ENCODE results near the gene RAD51B. TPM values are rescaled to one million over a fixed set of nuclear protein-coding genes. Genes with fewer than 3 reads are reported as not detected.

Gene RAD51B
- total and polyA plus RNA-seq, 3 donors from 2014 or later, result 5.5 to 22.5 (median 19.1) TPM

DNA sequence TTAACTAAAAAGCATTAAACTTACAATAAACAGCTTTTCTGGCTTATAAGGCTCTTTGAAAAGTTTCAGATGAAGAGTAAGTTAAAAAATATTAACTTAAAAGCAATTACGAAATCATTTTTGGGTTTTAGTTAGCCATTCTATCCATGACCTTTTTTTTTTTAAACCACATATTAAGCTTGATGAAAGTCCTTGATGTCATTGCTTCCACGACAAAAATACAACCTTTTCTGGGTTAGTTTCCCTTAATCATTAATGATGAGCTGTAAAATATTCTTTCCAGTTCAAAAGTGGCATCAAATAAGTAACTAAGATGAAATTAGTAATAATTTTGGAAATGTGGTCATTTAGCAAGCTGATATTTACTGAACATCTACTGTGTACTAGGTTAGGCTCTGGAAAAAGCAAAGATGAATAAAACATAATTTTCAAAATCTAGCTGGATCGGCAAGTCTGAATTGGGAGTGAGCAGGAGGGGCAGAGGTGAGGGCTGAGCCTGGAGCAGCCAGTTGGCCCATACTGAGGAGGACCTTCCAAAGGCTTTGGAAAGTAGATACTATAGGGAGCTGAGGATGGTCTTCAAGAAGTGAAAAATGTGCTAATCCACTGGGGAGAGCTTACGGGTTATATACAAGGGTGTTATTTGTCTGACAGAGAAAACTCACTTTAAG lies 628.1 kb downstream of the RAD51B start:
- intact Hi-C loops (cut with DNase I; ENCODE audit: low total_unique reads), result no loop called here
- Histone ChIP-seq H3K4me3 (no peak overlapping the region), H3K36me3 (ENCODE audit: low read depth, missing control alignments) (no peaks in the 10 kb centered on the region), H3K27ac (peak overlapping the region in 1 of 2 donors; percentile 37), H3K27me3 (no peaks in the 10 kb centered on the region), H3K9me3 (no peaks in the 10 kb centered on the region), H3K4me1 (peaks cover 6% of the 10 kb centered on the region)
- 72 to 80% methylated on average over 4 of the region's 4 CpGs for WGBS, 2 donors
- TF ChIP-seq POLR2A (IDR thresholded peaks at IDR 0.05), result no peak
- TF ChIP-seq, protein P1, sequence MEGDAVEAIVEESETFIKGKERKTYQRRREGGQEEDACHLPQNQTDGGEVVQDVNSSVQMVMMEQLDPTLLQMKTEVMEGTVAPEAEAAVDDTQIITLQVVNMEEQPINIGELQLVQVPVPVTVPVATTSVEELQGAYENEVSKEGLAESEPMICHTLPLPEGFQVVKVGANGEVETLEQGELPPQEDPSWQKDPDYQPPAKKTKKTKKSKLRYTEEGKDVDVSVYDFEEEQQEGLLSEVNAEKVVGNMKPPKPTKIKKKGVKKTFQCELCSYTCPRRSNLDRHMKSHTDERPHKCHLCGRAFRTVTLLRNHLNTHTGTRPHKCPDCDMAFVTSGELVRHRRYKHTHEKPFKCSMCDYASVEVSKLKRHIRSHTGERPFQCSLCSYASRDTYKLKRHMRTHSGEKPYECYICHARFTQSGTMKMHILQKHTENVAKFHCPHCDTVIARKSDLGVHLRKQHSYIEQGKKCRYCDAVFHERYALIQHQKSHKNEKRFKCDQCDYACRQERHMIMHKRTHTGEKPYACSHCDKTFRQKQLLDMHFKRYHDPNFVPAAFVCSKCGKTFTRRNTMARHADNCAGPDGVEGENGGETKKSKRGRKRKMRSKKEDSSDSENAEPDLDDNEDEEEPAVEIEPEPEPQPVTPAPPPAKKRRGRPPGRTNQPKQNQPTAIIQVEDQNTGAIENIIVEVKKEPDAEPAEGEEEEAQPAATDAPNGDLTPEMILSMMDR (IDR thresholded peaks at IDR 0.05), result no peak
- DNase-seq, result no peak

DNA sequence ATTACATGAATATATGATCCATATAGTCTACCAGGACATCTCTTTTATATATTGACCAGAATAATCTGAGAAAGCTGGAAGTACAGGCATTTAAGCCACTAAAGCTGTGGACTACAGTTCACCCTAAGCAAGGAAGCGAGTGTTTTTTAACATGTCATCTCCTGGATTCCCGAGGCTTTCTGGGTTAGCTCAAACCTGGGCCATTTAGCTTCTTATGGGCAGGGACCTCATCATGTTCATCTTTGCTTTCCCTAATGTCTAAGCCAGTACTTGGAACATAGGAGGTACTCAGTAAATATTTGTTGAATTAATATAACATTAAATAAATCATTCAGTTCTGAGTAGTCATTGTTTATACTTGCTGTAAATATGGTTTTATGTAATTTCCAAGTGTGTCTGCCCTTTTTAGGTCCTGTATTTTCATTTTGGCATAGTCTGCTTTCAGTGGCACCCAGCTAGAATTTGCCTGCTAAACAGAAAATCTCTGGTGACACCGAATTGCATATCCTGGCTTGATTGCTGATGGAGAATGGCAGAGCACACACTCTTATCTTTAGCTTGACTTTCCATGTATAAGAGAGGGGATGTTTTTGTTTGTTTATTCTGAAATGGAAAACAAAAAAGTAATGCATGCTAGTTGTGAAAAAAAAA lies 628.8 kb downstream of the RAD51B start:
- TF ChIP-seq, protein P1 (IDR thresholded peaks at IDR 0.05), result no peak
- no peak for TF ChIP-seq POLR2A (IDR thresholded peaks at IDR 0.05)
- intact Hi-C loops (cut with DNase I; ENCODE audit: low total_unique reads), result no loop called here
- no peak overlapping the region for H3K27ac ChIP-seq
- no peaks in the 10 kb centered on the region for H3K36me3 ChIP-seq (ENCODE audit: low read depth, missing control alignments)
- no peaks in the 10 kb centered on the region for H3K9me3 ChIP-seq
- H3K27me3 ChIP-seq, result no peaks in the 10 kb centered on the region
- no peak overlapping the region for H3K4me3 ChIP-seq
- WGBS, 2 donors, result 93 to 94% methylated on average over 3 of the region's 3 CpGs
- DNase-seq, result no peak
- H3K4me1 ChIP-seq, result peaks cover 6% of the 10 kb centered on the region

DNA sequence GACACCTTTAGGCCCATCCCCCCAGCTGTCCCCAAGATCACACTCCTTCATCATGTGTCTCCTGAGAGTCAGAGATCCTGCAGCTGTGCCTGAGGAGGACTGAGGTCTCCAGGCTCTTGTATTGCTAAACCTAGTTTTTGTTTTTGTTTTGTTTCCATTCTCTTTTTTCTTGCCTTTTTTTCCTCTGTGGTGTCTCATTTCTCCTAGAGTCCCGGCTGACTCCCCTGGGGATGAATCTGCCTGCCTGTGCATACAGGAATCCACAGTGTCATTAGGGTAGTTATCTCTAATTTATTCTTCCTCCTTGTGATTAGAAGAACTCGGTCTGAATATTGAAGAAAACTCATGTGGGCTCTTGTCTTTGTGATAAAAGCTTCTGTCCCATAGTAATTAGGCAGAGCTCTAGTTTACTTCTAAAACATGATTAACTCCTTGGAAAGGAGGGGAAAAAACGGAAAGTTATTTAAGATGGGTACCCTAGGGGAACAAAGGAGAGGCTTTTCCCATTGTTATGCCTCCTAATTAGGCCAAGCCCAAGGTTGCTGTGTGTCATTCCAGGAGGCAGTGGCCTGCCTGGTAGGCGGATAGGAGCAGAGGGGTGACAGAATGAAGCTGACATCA lies 630.1 kb downstream of the RAD51B start:
- no peaks in the 10 kb centered on the region for H3K36me3 ChIP-seq (ENCODE audit: low read depth, missing control alignments)
- H3K4me1 ChIP-seq, result peaks cover 3% of the 10 kb centered on the region
- WGBS, 2 donors, result 44 to 46% methylated on average over 4 of the region's 4 CpGs
- H3K27me3 ChIP-seq, result no peaks in the 10 kb centered on the region
- no peak overlapping the region for H3K4me3 ChIP-seq
- intact Hi-C loops (cut with DNase I; ENCODE audit: low total_unique reads), result no loop called here
- peak overlapping the region in 1 of 2 donors; percentile 26 for H3K27ac ChIP-seq
- no peak for TF ChIP-seq POLR2A (IDR thresholded peaks at IDR 0.05)
- TF ChIP-seq, protein P1 (IDR thresholded peaks at IDR 0.05), result no peak
- DNase-seq, result no peak
- H3K9me3 ChIP-seq, result no peaks in the 10 kb centered on the region

DNA sequence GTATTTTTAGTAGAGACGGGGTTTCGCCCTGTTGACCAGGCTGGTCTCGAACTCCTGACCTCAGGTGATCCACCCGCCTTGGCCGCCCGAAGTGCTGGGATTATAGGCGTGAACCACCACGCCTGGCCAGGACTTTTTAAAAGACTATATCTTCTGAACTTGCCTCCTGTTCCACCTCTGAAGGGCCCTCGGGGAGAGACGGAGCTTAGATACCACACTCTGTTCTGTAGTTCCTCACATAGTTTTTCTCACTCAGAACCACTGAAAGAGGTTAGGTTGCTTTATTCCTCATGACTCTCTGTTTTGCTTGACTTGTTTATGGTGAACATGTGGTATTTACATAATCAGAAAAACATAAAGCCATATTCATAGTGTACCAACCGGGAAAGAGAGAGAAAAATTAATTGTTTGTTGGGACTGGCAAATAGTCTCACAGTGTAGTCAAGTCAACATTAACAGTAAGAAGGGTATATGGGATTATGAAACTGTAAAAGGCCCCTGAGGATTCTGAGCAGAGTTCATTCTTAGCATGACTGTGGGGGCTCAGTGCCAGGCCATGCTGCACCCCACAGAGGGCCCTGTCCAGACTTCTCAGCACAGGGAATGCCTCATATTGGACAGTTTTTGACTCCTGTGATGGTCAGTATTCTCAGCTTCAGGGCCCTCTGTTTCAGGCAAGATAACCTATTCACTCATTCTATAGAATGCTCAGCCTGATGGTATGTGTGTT lies 631.0 kb downstream of the RAD51B start:
- Histone ChIP-seq H3K9me3 (no peaks in the 10 kb centered on the region), H3K36me3 (ENCODE audit: low read depth, missing control alignments) (no peaks in the 10 kb centered on the region), H3K4me3 (no peak overlapping the region), H3K27ac (peak overlapping the region in 1 of 2 donors; percentile 55), H3K27me3 (no peaks in the 10 kb centered on the region), H3K4me1 (no peaks in the 10 kb centered on the region)
- TF ChIP-seq, protein P1 (IDR thresholded peaks at IDR 0.05), result no peak
- TF ChIP-seq POLR2A (IDR thresholded peaks at IDR 0.05), result no peak
- intact Hi-C loops (cut with DNase I; ENCODE audit: low total_unique reads), result no loop called here
- 93 to 94% methylated on average over 11 of the region's 11 CpGs for WGBS, 2 donors
- DNase-seq, result no peak
